ENCODE data around the gene SPRR1A.
A peak's percentile ranks its signal among the peaks of the same experiment; 100 is the strongest.

The SPRR1A gene, protein sequence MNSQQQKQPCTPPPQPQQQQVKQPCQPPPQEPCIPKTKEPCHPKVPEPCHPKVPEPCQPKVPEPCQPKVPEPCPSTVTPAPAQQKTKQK

DNA sequence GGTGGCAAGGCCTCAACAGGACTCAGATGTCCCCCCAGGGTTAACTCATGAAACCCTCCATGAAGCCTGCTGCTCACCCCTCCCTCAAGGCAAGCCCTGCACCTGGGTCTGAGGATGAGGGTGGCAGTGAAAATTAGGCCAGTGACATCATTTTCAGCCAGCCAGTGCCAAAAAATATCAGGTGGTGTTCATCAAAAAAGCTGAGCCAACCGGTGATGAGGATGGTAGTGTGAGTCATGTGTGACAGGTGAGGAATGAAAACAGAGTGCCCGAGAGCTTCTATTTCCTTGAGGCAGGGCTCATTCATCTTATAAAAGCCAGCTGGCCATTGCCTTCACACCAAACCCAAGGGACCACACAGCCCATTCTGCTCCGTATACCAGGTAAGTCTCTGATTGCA is at the start of gene SPRR1A:
TSS of gene SPRR1A (plus strand) at position 339 of the 400 bp plus-strand sequence. CDS start 1,150 bp downstream, outside the sequence.
- no peak for DNase-seq

DNA sequence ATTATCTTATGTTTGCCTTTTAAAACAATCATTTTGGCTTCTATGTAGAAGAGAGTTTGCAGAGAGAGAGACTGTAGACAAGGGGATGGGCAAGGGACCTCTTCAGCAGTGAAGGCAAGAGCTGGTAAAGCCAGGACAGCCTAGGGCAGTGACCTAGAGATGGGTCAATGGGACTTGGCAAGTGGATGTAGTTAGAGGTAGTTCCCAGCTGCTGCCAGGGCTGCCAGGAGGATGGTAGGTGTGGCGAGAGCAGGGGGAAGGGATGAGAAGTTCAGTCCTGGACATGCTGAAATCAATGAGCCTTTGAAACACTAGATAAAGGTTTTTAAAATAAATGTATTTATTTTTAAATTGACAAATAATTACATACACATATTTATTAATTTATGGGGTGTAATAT is 43.3 kb upstream of the SPRR1A start:
- no peak for DNase-seq

DNA sequence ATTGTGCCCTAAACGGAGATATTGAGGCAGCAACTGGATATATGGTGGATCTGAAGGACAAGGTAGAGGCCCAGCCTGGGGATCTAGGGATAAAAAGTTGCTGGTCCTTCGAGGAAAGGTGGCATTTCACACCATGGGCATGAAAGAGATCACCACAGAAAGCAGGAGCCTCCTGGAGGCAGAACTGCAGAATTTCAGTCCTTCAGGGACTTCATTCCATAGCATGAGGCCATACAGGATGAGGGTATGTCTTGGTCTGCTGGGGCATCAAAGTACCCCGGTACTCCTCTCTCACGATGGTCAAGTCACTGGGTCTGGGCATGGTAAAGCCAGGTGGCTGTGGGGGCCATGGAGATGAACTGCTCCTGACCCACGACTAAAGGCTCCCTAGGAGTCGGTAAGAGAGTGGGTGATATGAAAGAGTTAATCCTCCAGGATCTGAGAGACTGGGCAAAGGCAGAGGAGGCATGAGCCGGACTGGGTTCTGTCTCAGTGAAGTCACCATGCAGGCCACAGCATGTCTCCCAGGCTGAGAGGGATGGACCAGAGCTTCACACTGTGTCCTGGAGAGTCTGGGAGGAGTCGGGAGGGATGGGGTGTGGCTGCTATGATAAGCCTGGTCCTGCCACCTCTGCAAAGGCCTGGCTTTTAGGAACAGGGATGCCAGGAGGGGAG is 42.7 kb upstream of the SPRR1A start:
- DNase-seq, result no peak

DNA sequence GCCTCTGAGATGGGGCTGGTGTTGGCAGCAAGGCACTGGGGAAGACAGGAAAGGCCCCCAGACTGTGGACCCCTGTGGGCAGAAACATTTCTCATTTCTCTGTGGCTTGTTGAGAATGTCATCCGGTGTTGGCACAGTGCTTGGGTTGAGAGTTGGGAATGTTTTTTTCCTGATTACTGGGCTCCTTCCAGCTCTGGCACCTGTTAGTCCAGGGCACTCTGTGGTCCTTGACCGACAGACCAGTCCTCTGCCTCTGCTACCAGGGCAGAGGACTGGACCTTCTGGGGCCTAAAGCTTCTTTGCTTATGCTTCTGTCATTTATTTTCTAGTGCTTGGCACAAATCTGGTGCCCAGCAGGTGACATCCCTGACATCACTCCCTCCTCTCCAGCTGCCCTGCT is 41.7 kb upstream of the SPRR1A start:
- DNase-seq, result no peak

DNA sequence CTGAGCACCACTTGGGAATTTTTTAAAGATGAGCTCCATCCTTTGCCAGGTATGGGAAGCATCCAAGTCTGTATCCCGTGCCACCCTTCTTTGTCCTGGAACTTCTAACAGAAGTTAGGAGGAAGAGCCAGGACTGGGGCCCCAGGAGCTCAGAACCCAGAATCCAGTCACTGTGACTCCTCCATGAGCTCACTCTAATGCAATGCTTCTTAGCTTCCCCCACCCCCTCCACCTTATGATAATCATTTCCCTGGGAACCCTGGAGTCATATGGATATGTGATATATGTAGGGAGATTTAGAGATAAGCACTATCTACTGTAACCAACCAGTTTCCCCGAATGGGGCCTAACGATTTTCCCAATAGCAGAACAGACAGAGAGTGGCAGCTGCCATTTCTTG is 37.6 kb upstream of the SPRR1A start:
- DNase-seq, result no peak

DNA sequence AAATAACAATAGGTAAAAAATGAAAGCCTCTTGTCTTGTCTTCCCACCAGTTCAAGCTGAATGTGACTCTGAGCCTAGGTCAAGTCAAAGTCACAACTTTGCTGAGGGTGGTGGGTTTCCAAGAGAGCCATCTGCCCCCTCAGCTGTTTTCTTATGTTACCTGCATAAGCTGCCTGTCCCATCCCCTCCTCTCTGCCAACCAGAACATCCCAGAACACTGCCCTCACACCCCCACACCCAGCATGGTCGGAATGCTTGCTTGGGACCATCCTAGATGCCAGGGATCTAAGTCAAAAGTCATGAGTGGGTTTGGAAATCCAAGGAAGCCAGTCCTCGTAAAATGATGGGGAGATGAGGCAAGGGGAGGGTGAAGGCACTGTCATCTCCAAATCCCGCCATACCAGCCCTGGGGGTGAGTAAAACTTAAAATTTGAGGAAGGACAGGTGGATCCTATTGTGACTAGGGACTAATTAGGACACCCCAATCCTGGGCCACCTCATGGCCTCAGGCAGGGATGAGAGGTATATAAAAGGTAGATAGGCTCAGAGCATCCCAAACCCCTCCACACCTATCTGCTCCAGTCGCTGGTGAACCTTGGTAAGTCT is 37.1 kb upstream of the SPRR1A start, which contains the start of gene SPRR5:
TSS of gene SPRR5 (plus strand) at position 556 of the 606 bp plus-strand sequence. CDS start 1,349 bp downstream, outside the sequence.
- DNase-seq, result no peak

DNA sequence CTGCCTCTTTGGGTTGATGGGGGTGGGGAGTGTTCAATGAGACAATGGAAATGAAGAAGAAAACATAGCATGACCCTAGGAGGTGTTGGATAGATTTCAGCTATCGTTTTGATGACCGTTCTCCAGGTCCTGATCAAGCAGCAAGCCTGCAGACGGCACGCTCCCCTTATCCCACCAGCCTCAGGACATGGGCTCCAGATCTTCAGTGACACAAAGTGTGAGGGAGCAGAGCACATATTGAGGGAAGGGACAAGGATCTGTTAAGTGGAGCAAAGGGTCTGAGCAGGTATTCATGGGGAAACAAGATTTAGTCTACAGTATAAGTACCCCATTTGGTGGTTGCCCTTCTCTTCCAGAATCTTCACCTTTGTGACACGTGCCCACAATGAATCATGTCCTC is 32.2 kb upstream of the SPRR1A start:
- DNase-seq, result no peak

DNA sequence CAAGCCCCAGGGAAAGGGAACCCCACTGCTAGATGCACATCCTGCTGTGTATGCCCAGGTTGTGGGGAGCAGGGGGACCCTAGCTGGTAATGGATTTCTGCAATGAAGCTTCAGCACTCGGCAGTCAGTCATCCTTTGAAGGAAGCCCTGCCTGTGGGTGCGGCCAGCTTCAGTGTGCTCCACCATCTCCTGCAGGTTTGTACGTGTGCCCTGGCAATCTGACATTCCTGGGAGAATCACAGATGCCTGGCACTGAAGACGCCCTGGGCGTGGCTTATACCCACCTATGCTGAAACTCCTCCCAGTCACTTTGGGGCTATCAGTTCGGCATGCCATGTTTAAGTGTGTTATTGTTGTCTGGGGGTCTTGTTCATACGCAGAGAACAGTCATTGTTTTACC is 30.1 kb upstream of the SPRR1A start:
- DNase-seq, result no peak

DNA sequence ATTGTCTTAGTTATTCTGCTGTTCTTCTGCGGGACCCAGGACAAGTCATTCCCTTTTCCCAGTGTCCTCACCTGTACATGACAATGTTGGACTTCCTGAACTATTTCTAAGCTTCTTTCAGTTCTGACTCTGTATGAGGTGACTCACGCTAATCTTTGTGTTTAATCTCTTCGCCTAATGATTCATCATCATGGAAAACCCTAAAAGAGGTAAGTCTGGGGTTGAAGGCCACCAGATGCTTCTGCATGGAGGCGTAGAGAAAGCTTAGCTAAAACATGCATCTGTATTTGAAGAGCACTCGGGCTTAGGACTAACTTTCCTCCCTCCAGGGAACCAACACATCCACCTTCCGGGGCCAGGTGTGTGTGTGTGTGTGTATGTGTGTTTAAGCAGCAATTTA is 29.4 kb upstream of the SPRR1A start:
- DNase-seq, result no peak

DNA sequence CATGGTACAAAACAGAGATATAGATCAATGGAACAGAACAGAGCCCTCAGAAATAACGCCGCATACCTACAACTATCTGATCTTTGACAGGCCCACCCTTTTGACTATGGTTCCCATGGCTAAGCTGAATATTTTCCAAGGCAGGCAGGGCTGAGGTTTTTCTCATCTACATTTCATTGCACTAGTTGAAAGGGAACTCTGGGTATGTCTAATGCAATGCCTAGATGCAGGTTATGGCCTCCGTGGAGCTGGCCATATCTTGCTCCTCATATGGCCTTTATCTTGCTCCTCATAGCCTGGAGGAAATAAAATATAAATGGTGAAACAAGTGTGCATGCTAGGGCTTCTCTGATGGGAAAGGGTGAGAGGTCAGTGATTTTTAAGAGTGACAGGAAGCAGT is 26.3 kb upstream of the SPRR1A start:
- no peak for DNase-seq

DNA sequence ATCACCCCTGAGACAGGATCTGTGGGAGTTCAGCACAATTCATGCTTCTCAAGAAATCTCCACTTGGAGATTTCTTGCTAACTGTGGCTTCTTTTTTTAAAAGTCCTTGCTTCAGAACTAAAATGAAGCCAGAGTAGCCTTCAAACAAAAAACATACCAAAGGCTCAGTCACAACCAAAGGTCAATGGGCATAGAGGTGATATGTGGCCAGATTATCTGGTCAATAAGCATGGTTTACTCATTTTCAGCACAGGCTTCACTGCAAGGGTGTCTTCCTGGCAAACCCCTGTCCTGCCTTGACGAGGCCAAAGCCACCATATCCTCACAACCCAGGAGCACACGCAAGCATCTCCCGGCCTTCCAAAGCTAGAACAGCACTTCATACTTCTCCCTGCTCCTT is 24.6 kb upstream of the SPRR1A start:
- DNase-seq, result no peak

DNA sequence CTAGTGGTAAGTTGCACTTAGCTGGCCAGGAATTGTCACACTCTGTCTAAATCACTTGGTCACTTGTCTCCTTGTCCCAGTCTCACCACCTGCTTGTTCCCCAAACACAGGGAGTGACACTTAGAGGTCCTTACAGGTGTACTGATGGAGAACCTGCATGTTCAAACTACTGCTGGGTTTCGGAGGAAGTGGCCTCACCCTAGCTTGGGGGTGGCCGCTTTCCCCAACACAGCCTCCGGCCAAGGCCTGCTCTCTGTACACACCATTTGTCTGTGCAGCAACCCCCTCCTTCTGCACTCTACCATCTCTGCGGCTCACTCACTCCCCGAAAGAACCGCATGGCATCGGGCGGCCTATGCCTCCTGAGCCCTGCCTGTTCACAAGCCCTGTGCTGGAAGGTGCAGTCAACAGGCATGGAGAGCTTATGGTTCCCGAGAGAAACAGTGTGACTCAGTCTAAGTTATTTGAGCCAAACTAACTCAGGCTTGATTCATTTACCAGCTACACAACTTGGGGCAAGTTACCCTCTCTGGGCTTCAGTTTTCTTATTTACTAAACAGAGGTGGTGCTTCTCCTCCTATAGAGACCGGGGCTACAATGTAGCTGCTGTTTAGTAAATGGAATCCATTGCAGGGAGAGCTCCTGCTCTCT is 24.0 kb upstream of the SPRR1A start:
- DNase-seq, result no peak

DNA sequence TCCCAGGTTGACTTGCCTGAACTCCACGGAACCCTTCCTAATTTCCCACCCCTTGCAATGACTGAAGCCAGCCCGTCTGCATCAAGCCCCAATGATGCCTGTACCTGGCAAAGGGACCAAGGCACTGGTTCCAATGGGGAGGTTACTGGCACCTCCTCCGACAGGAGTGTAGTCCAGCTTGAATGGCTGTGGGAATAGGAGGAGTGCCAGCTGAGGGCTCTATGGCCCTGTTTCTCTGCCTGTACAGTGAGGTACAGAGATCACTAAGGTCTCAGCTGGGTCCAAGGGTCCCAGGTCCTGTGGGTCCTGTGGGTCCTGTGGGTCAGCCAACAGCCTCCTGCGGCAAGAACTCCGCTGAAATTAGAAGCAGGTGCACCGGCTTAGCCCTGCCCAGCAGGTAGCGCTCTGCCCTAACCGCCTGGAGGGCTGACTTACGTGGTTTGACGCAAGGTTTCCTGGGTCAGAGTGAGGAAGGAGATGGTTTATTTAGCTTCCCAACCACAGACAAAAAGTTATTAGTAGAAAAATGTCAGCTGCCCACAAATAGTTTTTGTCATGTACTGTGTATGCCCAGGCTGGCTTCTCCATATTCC is 23.3 kb upstream of the SPRR1A start:
- no peak for DNase-seq

DNA sequence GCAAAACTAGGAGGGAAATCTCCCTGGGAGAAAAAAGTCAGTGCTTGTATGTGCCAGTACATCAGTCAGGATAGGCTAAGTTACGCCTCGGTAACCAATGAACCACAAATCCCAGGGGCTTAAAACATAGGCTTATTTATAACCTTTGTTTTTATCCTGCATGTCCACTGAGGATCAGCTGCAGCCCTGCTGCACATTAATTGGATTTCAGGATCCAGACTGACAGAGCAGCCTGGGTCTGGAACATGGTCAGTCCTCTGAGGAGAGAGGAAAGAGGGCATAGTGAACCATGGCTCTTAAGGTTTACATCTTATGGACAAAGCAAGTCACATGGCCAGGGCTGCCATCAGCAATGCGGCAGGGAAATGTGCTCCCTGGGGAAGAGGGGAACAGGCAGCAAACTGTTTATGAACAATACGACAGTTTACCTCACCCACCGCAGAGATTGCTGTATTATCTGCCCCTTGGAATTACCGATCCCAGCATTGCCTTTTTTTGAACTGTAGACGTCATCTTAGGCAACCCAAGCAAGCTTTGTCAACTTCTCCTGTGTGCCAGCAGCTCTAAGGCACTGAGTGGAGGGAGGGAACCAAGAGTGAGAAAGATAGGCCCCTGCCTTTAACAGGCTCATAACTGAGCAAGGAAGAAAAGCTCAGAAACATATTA is 22.5 kb upstream of the SPRR1A start:
- DNase-seq, result no peak

DNA sequence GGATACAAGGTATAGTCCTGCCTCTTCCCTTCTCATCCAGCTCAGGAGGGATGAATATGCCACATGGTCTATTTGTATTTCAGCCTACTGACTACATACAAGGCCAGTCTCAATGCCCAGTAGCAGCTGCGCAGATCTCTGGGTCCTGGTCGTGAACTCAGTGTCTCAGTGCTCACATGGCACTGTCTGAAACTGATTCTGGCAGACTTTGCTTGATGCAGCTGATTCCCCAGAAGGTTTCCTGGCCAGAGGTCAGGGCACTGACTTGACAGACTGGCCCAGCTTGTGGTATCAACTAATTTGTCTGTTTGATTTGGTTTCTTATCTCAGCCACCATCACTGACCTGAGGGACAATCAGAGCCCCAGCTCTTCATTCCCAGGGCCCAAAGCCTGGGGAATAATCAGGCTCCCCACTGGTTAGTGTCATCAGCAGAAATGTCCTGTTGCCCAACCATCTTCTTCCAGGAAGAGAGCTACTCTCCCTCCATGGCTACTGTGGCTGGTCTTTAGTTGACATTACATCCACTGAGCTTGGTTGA is 20.9 kb upstream of the SPRR1A start:
- no peak for DNase-seq

DNA sequence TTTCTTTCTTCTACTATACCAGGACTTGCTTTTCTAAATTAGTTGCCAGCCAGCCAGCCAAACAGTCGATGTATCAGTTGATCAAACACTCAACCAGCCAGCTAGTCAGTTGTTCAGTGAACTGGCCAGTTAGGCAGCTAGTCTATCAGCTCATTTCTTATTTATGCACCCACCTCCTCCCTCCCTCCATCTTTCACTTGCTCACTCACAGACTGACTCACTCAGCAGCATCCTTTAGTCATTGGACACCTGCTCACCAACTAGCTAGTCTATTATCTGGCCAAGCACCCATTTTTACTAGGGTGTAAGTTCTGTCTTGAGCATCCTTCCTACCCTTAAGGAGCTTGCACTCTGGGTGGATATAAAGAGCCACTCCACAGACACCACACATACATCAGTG is 19.3 kb upstream of the SPRR1A start:
- DNase-seq, result no peak

DNA sequence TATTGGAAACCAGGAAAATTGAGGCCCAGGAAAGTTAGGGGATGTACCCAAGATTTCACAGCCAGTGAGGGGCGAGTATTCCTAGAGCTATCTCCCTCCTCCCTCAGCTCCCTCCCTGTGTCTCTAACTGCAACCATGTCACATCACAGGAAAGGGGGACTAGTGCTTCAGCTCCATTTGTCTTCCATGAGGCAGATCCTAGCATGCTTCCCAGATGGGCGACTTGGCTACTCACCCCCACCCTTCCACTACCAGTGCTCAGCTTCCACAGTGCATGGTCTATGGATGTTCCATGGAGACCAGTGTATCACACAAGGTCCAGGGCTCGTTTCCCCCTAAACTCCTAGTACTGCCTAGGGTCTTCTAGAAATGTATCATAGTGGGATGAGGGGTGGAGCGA is 18.0 kb upstream of the SPRR1A start:
- DNase-seq, result no peak

DNA sequence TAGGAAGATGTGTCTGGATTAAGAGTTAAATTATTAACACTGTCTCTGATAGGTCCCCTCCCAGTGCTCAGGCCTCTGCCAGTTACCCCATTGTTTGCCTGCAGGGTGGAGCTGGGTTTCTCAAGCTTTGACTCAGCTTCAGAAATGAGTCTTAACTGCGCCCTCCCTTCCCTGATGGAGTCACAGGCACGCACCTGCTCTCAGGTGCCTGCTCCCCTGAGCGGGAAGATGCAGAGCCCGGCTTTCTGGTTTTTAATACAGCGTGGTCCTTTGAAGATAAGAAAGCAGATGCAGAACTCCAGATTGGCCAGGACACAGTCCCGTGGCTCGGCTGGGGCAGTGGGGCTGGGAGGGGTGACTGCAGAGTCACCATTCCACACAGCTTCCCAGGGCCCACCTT is 16.7 kb upstream of the SPRR1A start:
- DNase-seq, result peak; percentile 59

DNA sequence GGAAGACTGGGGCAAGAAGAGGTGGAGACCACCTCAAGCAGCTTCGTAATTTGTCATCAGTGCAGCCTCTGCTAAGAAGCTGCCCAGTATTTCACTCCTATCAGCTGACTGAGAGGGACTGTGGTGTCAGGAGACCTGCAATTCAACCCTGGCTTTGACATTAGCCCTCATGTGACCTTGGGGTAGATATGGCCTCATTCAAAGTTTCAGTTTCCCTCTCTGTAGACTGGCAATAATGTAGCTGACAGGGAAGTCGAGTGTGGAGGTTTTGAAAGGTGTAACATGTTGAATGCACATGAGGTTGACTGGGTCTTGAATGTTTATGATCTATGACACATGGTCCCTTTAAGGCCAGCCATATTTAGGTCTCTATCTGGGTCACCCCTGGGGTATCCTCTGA is 15.6 kb upstream of the SPRR1A start:
- peak; percentile 46 for DNase-seq

DNA sequence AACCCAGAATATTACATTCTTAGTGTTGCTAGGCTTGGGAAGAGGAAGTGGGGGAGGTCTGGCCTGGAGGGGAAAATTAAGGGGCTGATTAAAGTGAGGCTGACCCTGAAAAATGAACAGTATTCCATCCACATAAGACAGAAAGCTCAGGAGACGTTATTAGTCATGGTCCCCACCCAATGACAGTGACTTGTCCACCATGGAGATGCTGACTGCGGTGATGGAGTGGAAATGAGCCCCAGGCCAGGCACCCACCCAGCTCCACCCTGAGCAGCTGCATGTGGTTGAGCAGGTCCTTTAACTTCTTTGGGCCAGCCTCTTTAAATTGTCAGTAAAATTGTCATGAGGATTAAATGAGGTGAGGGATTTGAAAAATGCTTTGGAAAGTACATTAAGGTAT is 14.8 kb upstream of the SPRR1A start:
- DNase-seq, result no peak

DNA sequence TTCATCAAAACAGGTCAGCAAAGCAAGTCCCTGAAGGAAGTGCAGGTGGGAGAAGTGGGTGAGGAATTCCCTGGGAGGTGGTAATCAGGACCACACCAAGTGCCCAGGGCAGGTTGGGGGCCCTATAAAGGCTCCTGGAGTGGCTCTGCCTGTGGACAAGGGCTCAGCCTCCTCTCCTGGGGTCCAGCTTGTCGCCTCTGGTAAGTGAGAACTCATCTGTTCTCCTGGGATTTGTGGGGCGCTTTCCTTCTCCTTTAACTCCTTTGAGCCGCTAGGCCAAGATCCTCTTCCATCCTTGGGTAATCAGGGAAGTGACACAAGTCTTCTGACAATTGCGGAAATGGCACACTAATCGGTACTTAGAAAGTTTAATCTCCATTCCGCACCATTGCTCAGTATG is 13.4 kb upstream of the SPRR1A start, which contains the start of gene SPRR4:
TSS of gene SPRR4 (plus strand) at position 154 of the 400 bp plus-strand sequence. CDS start 1,243 bp downstream, outside the sequence.
- no peak for DNase-seq

DNA sequence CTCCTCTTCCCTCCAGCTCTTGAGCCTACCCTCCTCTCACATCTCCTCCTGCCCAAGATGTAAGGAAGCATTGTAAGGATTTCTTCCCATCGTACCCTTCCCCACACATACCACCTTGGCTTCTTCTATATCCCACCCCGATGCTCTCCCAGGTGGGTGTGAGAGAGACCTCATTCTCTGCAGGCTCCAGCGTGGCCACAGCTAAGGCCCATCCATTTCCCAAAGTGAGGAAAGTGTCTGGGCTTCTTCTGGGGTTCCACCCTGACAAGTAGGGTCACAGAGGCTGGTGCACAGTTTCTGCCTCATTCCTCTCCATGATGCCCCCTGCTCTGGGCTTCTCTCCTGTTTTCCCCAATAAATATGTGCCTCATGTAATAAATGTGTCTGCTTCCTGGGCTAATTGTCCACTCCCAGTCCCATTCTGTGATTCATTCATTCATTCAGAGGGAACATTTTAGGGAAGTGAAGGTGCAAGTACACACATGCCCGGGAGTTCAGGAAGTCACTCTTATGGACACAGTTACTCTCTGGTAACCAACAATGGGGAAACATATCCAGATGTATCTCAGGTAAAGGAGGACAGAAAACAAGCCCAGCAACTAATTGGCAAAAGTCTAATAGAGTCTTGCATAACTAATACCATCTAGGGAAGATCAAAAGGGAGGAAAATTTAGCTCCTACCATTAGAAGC is 11.5 kb upstream of the SPRR1A start:
- DNase-seq, result no peak
